GM12878 (cell line): Measurements from ENCODE around the gene CEP78.

ENCODE experiments used
- CREM ChIP-seq: IDR thresholded peaks from 2 replicates; pipeline ENCODE4 v1.6.1; 2014; ENCODE audit warnings: antibody characterized with exemption, low read depth
- EP300 ChIP-seq, 2 experiments: fragments of 150-350 bp in 1 of 2; IDR thresholded peaks; 2 replicates each; pipeline ENCODE4 v1.6.1; 2011 to 2012; ENCODE audit warnings: low read depth in 2 of 2, low read length in 2 of 2, borderline replicate concordance in 1 of 2, improper control_type of control experiment in 1 of 2, inconsistent platforms in 1 of 2; ENCODE audit not compliant: control insufficient read depth in 1 of 2
- EZH2 ChIP-seq: IDR thresholded peaks from 2 replicates; pipeline ENCODE4 v1.6.1; 2012; ENCODE audit warnings: low read depth, mild to moderate bottlenecking, control low read depth, inconsistent platforms, low read length, borderline replicate concordance; ENCODE audit not compliant: control insufficient read depth
- NR2C2 ChIP-seq: IDR thresholded peaks from 2 replicates; pipeline ENCODE4 v1.6.1; 2011; ENCODE audit warnings: borderline replicate concordance, low read depth; ENCODE audit not compliant: control insufficient read depth, insufficient read length
- RCOR1 ChIP-seq: conservative IDR thresholded peaks from 2 replicates; pipeline ENCODE4 v1.6.1; 2012; ENCODE audit warnings: low read depth, low read length, improper control_type of control experiment
- RFX5 ChIP-seq: IDR thresholded peaks from 2 replicates; pipeline ENCODE4 v1.6.1; 2011; ENCODE audit warnings: low read depth, low read length, improper control_type of control experiment
- SRF ChIP-seq, 2 experiments: IDR thresholded peaks; 2 replicates each; pipeline ENCODE4 v1.6.1; 2011; ENCODE audit warnings: low read depth in 2 of 2, low read length in 2 of 2, mild to moderate bottlenecking in 1 of 2, moderate library complexity in 1 of 2
- YY1 ChIP-seq: IDR thresholded peaks from 2 replicates; pipeline ENCODE4 v1.6.1; 2011; ENCODE audit warnings: low read depth, mild to moderate bottlenecking, low read length
- TF ChIP-seq, protein P1 (sequence below): IDR thresholded peaks from 2 replicates; pipeline ENCODE4 v1.6.1; 2012; ENCODE audit warnings: mild to moderate bottlenecking, low read depth, low read length
- TF ChIP-seq, protein P2 (sequence below): IDR thresholded peaks from 2 replicates; pipeline ENCODE4 v1.6.1; 2011; ENCODE audit warnings: low read depth, low read length, improper control_type of control experiment, borderline replicate concordance

DNA sequence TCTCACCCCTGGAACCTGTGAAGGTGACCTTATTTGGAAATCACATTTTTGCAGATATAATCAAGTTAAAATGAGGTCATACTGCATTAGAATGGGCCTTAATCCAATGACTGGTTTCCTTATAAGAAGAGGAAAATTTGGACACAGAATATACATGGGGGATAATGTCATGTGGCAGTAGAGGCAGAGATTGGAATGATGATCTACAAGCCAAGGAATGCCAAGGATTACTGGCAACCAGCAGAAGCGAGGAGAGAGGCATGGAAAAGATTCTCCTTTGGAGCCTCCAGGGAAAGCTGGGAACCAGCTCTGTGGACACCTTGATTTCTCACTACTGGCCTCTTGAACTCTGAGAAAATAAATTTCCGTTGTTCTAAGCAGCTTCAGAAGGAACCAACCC is 20.2 kb upstream of the CEP78 start:
- TF ChIP-seq YY1 (no peak), RCOR1 (no peak), RFX5 (no peak), EZH2 (no peak), NR2C2 (no peak), EP300 (IDR thresholded peaks at IDR 0.05; ENCODE audit: borderline replicate concordance in 1 of 2, control insufficient read depth in 1 of 2, low read depth in 2 of 2, low read length in 2 of 2) (no peak), CREM (no peak), SRF (IDR thresholded peaks at IDR 0.05; ENCODE audit: low read depth in 2 of 2, low read length in 2 of 2) (no peak)
- TF ChIP-seq, protein P1, sequence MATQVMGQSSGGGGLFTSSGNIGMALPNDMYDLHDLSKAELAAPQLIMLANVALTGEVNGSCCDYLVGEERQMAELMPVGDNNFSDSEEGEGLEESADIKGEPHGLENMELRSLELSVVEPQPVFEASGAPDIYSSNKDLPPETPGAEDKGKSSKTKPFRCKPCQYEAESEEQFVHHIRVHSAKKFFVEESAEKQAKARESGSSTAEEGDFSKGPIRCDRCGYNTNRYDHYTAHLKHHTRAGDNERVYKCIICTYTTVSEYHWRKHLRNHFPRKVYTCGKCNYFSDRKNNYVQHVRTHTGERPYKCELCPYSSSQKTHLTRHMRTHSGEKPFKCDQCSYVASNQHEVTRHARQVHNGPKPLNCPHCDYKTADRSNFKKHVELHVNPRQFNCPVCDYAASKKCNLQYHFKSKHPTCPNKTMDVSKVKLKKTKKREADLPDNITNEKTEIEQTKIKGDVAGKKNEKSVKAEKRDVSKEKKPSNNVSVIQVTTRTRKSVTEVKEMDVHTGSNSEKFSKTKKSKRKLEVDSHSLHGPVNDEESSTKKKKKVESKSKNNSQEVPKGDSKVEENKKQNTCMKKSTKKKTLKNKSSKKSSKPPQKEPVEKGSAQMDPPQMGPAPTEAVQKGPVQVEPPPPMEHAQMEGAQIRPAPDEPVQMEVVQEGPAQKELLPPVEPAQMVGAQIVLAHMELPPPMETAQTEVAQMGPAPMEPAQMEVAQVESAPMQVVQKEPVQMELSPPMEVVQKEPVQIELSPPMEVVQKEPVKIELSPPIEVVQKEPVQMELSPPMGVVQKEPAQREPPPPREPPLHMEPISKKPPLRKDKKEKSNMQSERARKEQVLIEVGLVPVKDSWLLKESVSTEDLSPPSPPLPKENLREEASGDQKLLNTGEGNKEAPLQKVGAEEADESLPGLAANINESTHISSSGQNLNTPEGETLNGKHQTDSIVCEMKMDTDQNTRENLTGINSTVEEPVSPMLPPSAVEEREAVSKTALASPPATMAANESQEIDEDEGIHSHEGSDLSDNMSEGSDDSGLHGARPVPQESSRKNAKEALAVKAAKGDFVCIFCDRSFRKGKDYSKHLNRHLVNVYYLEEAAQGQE = no peak
- TF ChIP-seq, protein P2, sequence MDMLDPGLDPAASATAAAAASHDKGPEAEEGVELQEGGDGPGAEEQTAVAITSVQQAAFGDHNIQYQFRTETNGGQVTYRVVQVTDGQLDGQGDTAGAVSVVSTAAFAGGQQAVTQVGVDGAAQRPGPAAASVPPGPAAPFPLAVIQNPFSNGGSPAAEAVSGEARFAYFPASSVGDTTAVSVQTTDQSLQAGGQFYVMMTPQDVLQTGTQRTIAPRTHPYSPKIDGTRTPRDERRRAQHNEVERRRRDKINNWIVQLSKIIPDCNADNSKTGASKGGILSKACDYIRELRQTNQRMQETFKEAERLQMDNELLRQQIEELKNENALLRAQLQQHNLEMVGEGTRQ = no peak
